HepG2 (cell line): ENCODE data around the gene BRPF1. TPM values are rescaled to one million over a fixed set of nuclear protein-coding genes. Genes with fewer than 3 reads are reported as not detected.

ENCODE experiments used
- ATF3 ChIP-seq: sonication (generic); formaldehyde crosslinking; IDR thresholded peaks from 2 replicates; pipeline ENCODE4 v1.4.0; 2020; ENCODE audit warnings: missing genetic modification reagents
- CEBPZ ChIP-seq: IDR thresholded peaks from 2 replicates; pipeline ENCODE4 v1.6.1; 2012; ENCODE audit warnings: low read length, improper control_type of control experiment
- MIER2 ChIP-seq: IDR thresholded peaks from 2 replicates; pipeline ENCODE4 v1.6.1; 2016; ENCODE audit warnings: missing biosample characterization, missing genetic modification reagents
- REST ChIP-seq, 2 experiments: IDR thresholded peaks; 2 replicates each; pipeline ENCODE4 v1.6.1; 2011 to 2012; ENCODE audit warnings: low read length in 2 of 2, borderline replicate concordance in 1 of 2, low read depth in 1 of 2, mild to moderate bottlenecking in 1 of 2, moderate library complexity in 1 of 2
- STAT5B ChIP-seq: sonication (generic); formaldehyde crosslinking; IDR thresholded peaks from 2 replicates; pipeline ENCODE4 v1.4.0; 2020; ENCODE audit warnings: missing genetic modification reagents
- ZBTB7B ChIP-seq: sonication (generic); formaldehyde crosslinking; IDR thresholded peaks from 2 replicates; pipeline ENCODE4 v1.4.0; 2020; ENCODE audit warnings: missing genetic modification reagents
- ZFP1 ChIP-seq: IDR thresholded peaks from 2 replicates; pipeline ENCODE4 v1.6.1; 2016
- ZMYM3 ChIP-seq: sonication (generic); formaldehyde crosslinking; IDR thresholded peaks from 2 replicates; pipeline ENCODE4 v1.5.1; 2020; ENCODE audit warnings: mild to moderate bottlenecking, missing genetic modification reagents
- ZNF30 ChIP-seq: sonication (generic); formaldehyde crosslinking; IDR thresholded peaks from 2 replicates; pipeline ENCODE4 v1.5.0; 2020; ENCODE audit warnings: mild to moderate bottlenecking, missing genetic modification reagents
- ZNF558 ChIP-seq: sonication (generic); formaldehyde crosslinking; IDR thresholded peaks from 2 replicates; pipeline ENCODE4 v1.9.0; 2022; ENCODE audit warnings: mild to moderate bottlenecking, missing genetic modification reagents, borderline replicate concordance
- ZNF784 ChIP-seq: sonication (generic); formaldehyde crosslinking; IDR thresholded peaks from 2 replicates; pipeline ENCODE4 v1.5.1; 2020; ENCODE audit warnings: missing genetic modification reagents, mild to moderate bottlenecking, borderline replicate concordance
- polyA plus RNA-seq, 8 experiments: library from polyadenylated mRNA; depleted of rRNA in 3 of 8; stranded (reverse) in 7 of 8; unstranded in 1 of 8; fragments of >200 nt; fragmentation: Illumina TruSeq in 4 of 8; extraction: Trizol in 4 of 8; gene quantifications; 2 replicates each; pipeline versions ENCODE4 v1.2.1 to v1.2.3, GENCODE V29; 2011 to 2016; ENCODE audit warnings: low read depth in 4 of 8, missing spikeins in 1 of 8, mixed read lengths in 1 of 8; ENCODE audit not compliant: insufficient read depth in 1 of 8
- total RNA-seq, 5 experiments: library from RNA; depleted of rRNA; stranded (reverse); fragments of >200 nt; fragmentation: Illumina TruSeq; extraction: Trizol; gene quantifications; 2 replicates each; pipeline ENCODE4 v1.2.3, GENCODE V29; 2016; ENCODE audit warnings: low read depth in 1 of 5

BRPF1 gene
- total and polyA plus RNA-seq, 2 of the 13 experiments (the other 11 are each of a cell fraction or from before 2014, with no cell fraction given), result 7.3 to 10.0 TPM

- TF ChIP-seq ZNF784 (CRISPR knock-in tag) (peak; percentile 74; the same call in 1 of the 2 replicates), CEBPZ (no peak), REST (IDR thresholded peaks at IDR 0.05; ENCODE audit: borderline replicate concordance in 1 of 2, low read depth in 1 of 2, low read length in 2 of 2) (peak in 1 of 2 experiments; percentile 97), ZNF30 (CRISPR knock-in tag) (0 out of 2 replicates have a peak, but pooled peaks have one; percentile 42), ZMYM3 (CRISPR knock-in tag) (no peak), MIER2 (CRISPR knock-in tag) (peak; percentile 97), STAT5B (CRISPR knock-in tag) (peak; percentile 96), ZBTB7B (CRISPR knock-in tag) (0 out of 2 replicates have a peak, but pooled peaks have one; percentile 41), ATF3 (peak; percentile 81; the same call in 1 of the 2 replicates), ZNF558 (CRISPR knock-in tag) (peak; percentile 65; the same call in 1 of the 2 replicates), ZFP1 (no peak; the same call in 1 of the 2 replicates)
Observed at GRCh38 chr3:9704347-9705322, 26.9 kb upstream of the BRPF1 start (continued).
